Spleen (tissue), 7 donors: Measurements from ENCODE around the gene SASH1.

ENCODE experiments used
- POLR2AphosphoS5 ChIP-seq, 3 donors: sonication (generic); formaldehyde crosslinking; IDR thresholded peaks; one replicate each; pipeline ENCODE4 v1.5.1; 2017; ENCODE audit warnings: antibody characterized with exemption in 3 of 3
- TF ChIP-seq, protein P1 (sequence below), 11 experiments: fragments of 200-600 bp in 7 of 11; fragments of 450-650 bp in 4 of 11; sonication (generic) in 4 of 11; IDR thresholded peaks in 8 of 11; conservative IDR thresholded peaks in 3 of 11; 1 replicate in 7 of 11; 2 replicates in 4 of 11; pipeline versions ENCODE4 v1.4.0 to v1.8.0; 2016 to 2021; ENCODE audit warnings: antibody characterized with exemption in 11 of 11, inconsistent platforms in 4 of 11, mild to moderate bottlenecking in 1 of 11
- donor health status: DM: no; HTN: no; CAD: no; lungs with moderate emphysema.
- donor health status: DM: no; HTN: no; CAD: no.
- donor health status: DM: no; HTN: no; CAD: no.

DNA sequence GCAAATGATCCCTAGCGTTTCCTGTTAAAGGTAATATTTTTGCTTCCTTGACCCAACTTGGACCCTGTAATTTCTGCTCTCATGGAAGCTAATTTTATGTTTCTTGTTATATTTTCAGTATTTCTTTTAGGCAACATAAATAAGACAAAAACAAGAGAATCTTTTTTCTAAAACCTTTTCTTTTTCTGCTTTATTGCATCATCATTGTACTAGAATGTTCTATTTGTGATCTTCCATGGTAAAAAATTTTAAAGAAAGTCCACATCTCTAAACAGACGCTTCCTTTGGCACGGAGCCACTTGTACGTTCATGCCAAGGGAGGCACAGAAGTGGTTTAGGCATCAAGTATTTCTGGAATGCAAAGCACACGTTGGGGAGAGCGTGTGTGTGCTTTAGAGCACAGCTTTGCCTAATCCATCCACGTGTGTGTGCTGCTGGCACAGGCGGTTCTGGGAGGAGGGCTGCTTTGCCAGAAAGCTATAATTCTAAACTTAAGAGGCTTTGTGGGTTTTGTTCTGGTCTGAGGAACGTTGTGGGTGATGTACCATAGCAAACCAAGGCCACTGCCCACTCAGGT is 98.3 kb downstream of the SASH1 start:
- TF ChIP-seq, protein P1, sequence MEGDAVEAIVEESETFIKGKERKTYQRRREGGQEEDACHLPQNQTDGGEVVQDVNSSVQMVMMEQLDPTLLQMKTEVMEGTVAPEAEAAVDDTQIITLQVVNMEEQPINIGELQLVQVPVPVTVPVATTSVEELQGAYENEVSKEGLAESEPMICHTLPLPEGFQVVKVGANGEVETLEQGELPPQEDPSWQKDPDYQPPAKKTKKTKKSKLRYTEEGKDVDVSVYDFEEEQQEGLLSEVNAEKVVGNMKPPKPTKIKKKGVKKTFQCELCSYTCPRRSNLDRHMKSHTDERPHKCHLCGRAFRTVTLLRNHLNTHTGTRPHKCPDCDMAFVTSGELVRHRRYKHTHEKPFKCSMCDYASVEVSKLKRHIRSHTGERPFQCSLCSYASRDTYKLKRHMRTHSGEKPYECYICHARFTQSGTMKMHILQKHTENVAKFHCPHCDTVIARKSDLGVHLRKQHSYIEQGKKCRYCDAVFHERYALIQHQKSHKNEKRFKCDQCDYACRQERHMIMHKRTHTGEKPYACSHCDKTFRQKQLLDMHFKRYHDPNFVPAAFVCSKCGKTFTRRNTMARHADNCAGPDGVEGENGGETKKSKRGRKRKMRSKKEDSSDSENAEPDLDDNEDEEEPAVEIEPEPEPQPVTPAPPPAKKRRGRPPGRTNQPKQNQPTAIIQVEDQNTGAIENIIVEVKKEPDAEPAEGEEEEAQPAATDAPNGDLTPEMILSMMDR (IDR thresholded peaks at IDR 0.05 in 8 of 11, conservative IDR thresholded peaks at IDR 0.05 in 3 of 11): no peak
- peak in 2 of 3 donors; percentile 20 to 53 for TF ChIP-seq POLR2AphosphoS5 (IDR thresholded peaks at IDR 0.05)
